Kidney (tissue), 14 donors: Measurements from ENCODE around the gene ADGRA3. TPM values are rescaled to one million over a fixed set of nuclear protein-coding genes. Genes with fewer than 3 reads are reported as not detected.
"Not testable (repeated sequence)": the region's sequence is repeated elsewhere in the genome, so short reads cannot be mapped to it uniquely, and the experiment has no call there.

Experiments
- DNase-seq, 5 donors: peaks; one replicate each; pipeline ENCODE4 v3.0.0-alpha.2; 2013 to 2020
- FAIRE-seq: peaks from 2 replicates; lab custom pipeline; 2012; peaks lifted over from hg19 to GRCh38; lab: Jason Lieb, UNC
- H3K27ac ChIP-seq, 2 donors: one replicate each; pipeline ENCODE4 v1.7.0; 2013; ENCODE audit warnings: low read depth in 2 of 2, low read length in 2 of 2, inconsistent platforms in 1 of 2
- H3K27me3 ChIP-seq: one replicate; pipeline ENCODE4 v1.7.1; 2013; ENCODE audit warnings: low read length, inconsistent platforms; ENCODE audit not compliant: control insufficient read depth, insufficient read depth
- H3K36me3 ChIP-seq, 3 donors: one replicate each; pipeline versions ENCODE4 v1.7.0 to v1.7.1; 2013; ENCODE audit warnings: low read length in 3 of 3, control low read depth in 1 of 3, inconsistent platforms in 1 of 3; ENCODE audit not compliant: insufficient read depth in 3 of 3, control insufficient read depth in 2 of 3
- H3K4me1 ChIP-seq, 3 donors: one replicate each; pipeline versions ENCODE4 v1.7.0 to v1.7.1; 2013; ENCODE audit warnings: low read length in 3 of 3, inconsistent platforms in 1 of 3, low read depth in 1 of 3; ENCODE audit not compliant: control insufficient read depth in 2 of 3, insufficient read depth in 2 of 3
- H3K4me3 ChIP-seq, 3 donors: one replicate each; pipeline versions ENCODE4 v1.7.0 to v1.8.1; 2013; ENCODE audit warnings: low read length in 3 of 3, control low read depth in 1 of 3, inconsistent platforms in 1 of 3
- H3K9ac ChIP-seq, 3 donors: one replicate each; pipeline versions ENCODE4 v1.7.0 to v1.7.1; 2013; ENCODE audit warnings: low read length in 3 of 3, control low read depth in 1 of 3, inconsistent platforms in 1 of 3
- H3K9me3 ChIP-seq, 3 donors: one replicate each; pipeline versions ENCODE4 v1.7.0 to v1.7.1; 2013; ENCODE audit warnings: low read length in 3 of 3, control low read depth in 1 of 3, inconsistent platforms in 1 of 3; ENCODE audit not compliant: control insufficient read depth in 2 of 3, insufficient read depth in 1 of 3
- CTCF ChIP-seq: IDR thresholded peaks from 3 replicates; pipeline ENCODE4 v1.5.1; 2012; ENCODE audit warnings: mild to moderate bottlenecking, moderate library complexity, borderline replicate concordance; ENCODE audit not compliant: insufficient read depth; ENCODE audit errors: extremely low read depth
- intact Hi-C: fragments of 100-400 bp; cut with DNase I; formaldehyde crosslinking; loops from one replicate; pipeline ENCODE4 v1.11.1; 2022
- polyA plus RNA-seq: library from polyadenylated mRNA; stranded (reverse); fragments of 350-450 nt; fragmentation: Illumina TruSeq; extraction: RNeasy Lipid Tissue Mini Kit (QIAGEN cat#74804); gene quantifications from one replicate; pipeline ENCODE4 v1.2.3, GENCODE V29; 2014; ENCODE audit warnings: low read depth, low replicate concordance; ENCODE audit not compliant: insufficient read depth
- total RNA-seq: library from RNA; stranded (reverse); fragmentation: NEBNext Ultra II Directional; extraction: Animal tissue kit (Norgen Biotek cat#: 25700); gene quantifications from one replicate; pipeline ENCODE4 v1.2.1, GENCODE V29; 2021
- donor health status: control.
- donor health status: control.
- donor health status: control.
- donor health status: control.
- donor health status: control.
- donor health status: DM: yes; HTN: yes; CAD: no.
- donor health status: Normal renal cell carcinoma (clear cell type).

The ADGRA3 gene
- total and polyA plus RNA-seq, 2 donors from 2014 or later = 8.2 to 28.7 TPM

- Histone ChIP-seq H3K4me3 (no peak overlapping the region), H3K4me1 (peaks cover 0 to 2% (median 0%) of the 10 kb centered on the region in 3 donors), H3K27me3 (no peaks in the 10 kb centered on the region), H3K9ac (no peak overlapping the region), H3K9me3 (no peaks in the 10 kb centered on the region), H3K27ac (no peak overlapping the region), H3K36me3 (no peaks in the 10 kb centered on the region)
- DNase-seq (no peak), FAIRE-seq (no peak)
- intact Hi-C loops = no loop called here
- TF ChIP-seq CTCF = no peak
Measured at GRCh38 chr4:22477813-22478182, 38.1 kb downstream of the ADGRA3 start.

GRCh38 chr4:22477136-22477812 is 38.6 kb downstream of the ADGRA3 start:
- intact Hi-C loops = no loop called here
- H3K9ac ChIP-seq = no peak overlapping the region
- no peak overlapping the region for H3K4me3 ChIP-seq
- no peaks in the 10 kb centered on the region for H3K36me3 ChIP-seq
- H3K4me1 ChIP-seq = no peaks in the 10 kb centered on the region
- peak in 1 of 5 donors; percentile 60 for DNase-seq
- no peak overlapping the region for H3K27ac ChIP-seq
- no peaks in the 10 kb centered on the region for H3K9me3 ChIP-seq
- H3K27me3 ChIP-seq = no peaks in the 10 kb centered on the region
- FAIRE-seq = no peak
- TF ChIP-seq CTCF = no peak

- TF ChIP-seq CTCF = no peak
- no peaks in the 10 kb centered on the region for H3K9me3 ChIP-seq
- H3K9ac ChIP-seq = no peak overlapping the region
- intact Hi-C loops = no loop called here
- H3K4me3 ChIP-seq = no peak overlapping the region
- DNase-seq (no peak), FAIRE-seq (no peak)
- no peaks in the 10 kb centered on the region for H3K4me1 ChIP-seq
- no peaks in the 10 kb centered on the region for H3K27me3 ChIP-seq
- no peaks in the 10 kb centered on the region for H3K36me3 ChIP-seq
- no peak overlapping the region for H3K27ac ChIP-seq
Measured at GRCh38 chr4:22476011-22476410, 39.9 kb downstream of the ADGRA3 start.

- H3K27ac ChIP-seq, H3K27me3 ChIP-seq, H3K4me1 ChIP-seq, DNase-seq, H3K9ac ChIP-seq, FAIRE-seq, H3K9me3 ChIP-seq, H3K36me3 ChIP-seq, intact Hi-C loops, H3K4me3 ChIP-seq: not testable (repeated sequence)
Measured at GRCh38 chr4:22475311-22475646, 40.6 kb downstream of the ADGRA3 start.
